Tibial artery (tissue), 4 donors: ENCODE data around the gene CCDC157.
A peak's percentile ranks its signal among the peaks of the same experiment; 100 is the strongest.

ENCODE experiments used
- DNase-seq, 2 donors: peaks; one replicate each; pipeline ENCODE4 v3.0.0-alpha.2; 2019
- H3K27ac ChIP-seq, 2 donors: fragments of 200-600 bp; sonication (generic) in 1 of 2; 1 replicate in 1 of 2; 2 replicates in 1 of 2; pipeline ENCODE4 v1.5.1; 2018 to 2019; ENCODE audit warnings: mild to moderate bottlenecking in 1 of 2
- H3K27me3 ChIP-seq, 2 donors: fragments of 200-600 bp; sonication (generic) in 1 of 2; one replicate each; pipeline versions ENCODE4 v1.5.1 to v1.6.0; 2016 to 2019
- H3K36me3 ChIP-seq, 3 donors: fragments of 200-600 bp; sonication (generic) in 2 of 3; one replicate each; pipeline ENCODE4 v1.5.1; 2016 to 2019; ENCODE audit warnings: mild to moderate bottlenecking in 2 of 3
- H3K4me1 ChIP-seq, 4 donors: fragments of 200-600 bp; sonication (generic) in 2 of 4; 1 replicate in 3 of 4; 2 replicates in 1 of 4; pipeline ENCODE4 v1.5.1; 2016 to 2019
- H3K4me3 ChIP-seq, 2 donors: fragments of 200-600 bp; sonication (generic) in 1 of 2; 1 replicate in 1 of 2; 2 replicates in 1 of 2; pipeline ENCODE4 v1.5.1; 2018 to 2019; ENCODE audit warnings: mild to moderate bottlenecking in 2 of 2
- H3K9me3 ChIP-seq, 3 donors: fragments of 200-600 bp; sonication (generic) in 1 of 3; one replicate each; pipeline ENCODE4 v1.5.1; 2016 to 2019
- intact Hi-C: fragments of 100-400 bp; cut with DNase I; formaldehyde crosslinking; loops from one replicate; pipeline ENCODE4 v1.15.0; 2023; ENCODE audit warnings: low total_unique reads
- TF ChIP-seq, protein P1 (sequence below), 2 experiments: fragments of 200-600 bp in 1 of 2; fragments of 450-650 bp in 1 of 2; IDR thresholded peaks; one replicate each; pipeline ENCODE4 v1.5.1; 2017 to 2019; ENCODE audit warnings: antibody characterized with exemption in 2 of 2, mild to moderate bottlenecking in 1 of 2, moderate library complexity in 1 of 2

CCDC157 gene

GRCh38 chr22:30317778-30318177, 39.0 kb upstream of the CCDC157 start:
- intact Hi-C loops: no loop called here
- H3K27ac ChIP-seq: peak overlapping the region in 1 of 2 donors; percentile 0
- H3K9me3 ChIP-seq: no peaks in the 10 kb centered on the region
- H3K27me3 ChIP-seq: no peaks in the 10 kb centered on the region
- H3K4me3 ChIP-seq: no peak overlapping the region
- no peak for DNase-seq
- H3K36me3 ChIP-seq: peaks cover 0 to 22% (median 8%) of the 10 kb centered on the region in 3 donors
- peaks cover 0 to 90% (median 51%) of the 10 kb centered on the region in 4 donors for H3K4me1 ChIP-seq
- TF ChIP-seq, protein P1, sequence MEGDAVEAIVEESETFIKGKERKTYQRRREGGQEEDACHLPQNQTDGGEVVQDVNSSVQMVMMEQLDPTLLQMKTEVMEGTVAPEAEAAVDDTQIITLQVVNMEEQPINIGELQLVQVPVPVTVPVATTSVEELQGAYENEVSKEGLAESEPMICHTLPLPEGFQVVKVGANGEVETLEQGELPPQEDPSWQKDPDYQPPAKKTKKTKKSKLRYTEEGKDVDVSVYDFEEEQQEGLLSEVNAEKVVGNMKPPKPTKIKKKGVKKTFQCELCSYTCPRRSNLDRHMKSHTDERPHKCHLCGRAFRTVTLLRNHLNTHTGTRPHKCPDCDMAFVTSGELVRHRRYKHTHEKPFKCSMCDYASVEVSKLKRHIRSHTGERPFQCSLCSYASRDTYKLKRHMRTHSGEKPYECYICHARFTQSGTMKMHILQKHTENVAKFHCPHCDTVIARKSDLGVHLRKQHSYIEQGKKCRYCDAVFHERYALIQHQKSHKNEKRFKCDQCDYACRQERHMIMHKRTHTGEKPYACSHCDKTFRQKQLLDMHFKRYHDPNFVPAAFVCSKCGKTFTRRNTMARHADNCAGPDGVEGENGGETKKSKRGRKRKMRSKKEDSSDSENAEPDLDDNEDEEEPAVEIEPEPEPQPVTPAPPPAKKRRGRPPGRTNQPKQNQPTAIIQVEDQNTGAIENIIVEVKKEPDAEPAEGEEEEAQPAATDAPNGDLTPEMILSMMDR (IDR thresholded peaks at IDR 0.05): no peak

DNA sequence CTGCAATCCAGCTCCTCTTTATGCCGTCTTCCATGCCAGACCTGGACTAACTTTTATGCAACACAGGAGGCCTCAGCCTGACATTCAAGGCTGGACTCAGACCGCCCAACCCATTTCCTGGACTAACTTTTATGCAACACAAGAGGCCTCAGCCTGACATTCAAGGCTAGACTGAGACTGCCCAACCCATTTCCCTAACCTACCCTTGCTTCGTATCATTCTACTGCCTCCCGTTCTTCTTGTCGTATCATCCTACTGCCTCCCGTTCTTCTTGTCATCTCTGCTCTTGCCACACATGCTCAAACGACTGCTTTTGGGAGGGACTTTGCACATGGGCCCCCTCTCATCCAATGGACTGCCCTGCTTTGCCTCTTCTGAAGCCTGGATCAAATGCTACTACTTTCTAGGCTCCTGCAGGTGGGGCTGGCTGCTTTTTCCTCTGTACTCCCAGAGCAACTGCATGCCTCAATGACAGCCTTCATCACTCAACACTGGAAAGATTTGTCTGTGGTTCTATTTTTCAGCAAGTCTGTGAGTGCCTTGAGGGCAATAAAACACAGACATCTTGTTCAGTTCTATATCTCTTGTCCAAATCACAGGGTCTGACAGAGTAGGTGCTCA, 37.9 kb upstream of the CCDC157 start:
- H3K9me3 ChIP-seq: no peaks in the 10 kb centered on the region
- TF ChIP-seq, protein P1 (IDR thresholded peaks at IDR 0.05): no peak
- H3K36me3 ChIP-seq: peaks cover 0 to 22% (median 8%) of the 10 kb centered on the region in 3 donors
- intact Hi-C loops: no loop called here
- H3K4me3 ChIP-seq: no peak overlapping the region
- no peak for DNase-seq
- no peaks in the 10 kb centered on the region for H3K27me3 ChIP-seq
- H3K27ac ChIP-seq: no peak overlapping the region
- H3K4me1 ChIP-seq: peaks cover 0 to 94% (median 55%) of the 10 kb centered on the region in 4 donors

- intact Hi-C loops: no loop called here
- Histone ChIP-seq H3K27me3 (no peaks in the 10 kb centered on the region), H3K27ac (peak overlapping the region in 1 of 2 donors; percentile 54), H3K9me3 (no peaks in the 10 kb centered on the region), H3K36me3 (peaks cover 0 to 22% (median 8%) of the 10 kb centered on the region in 3 donors), H3K4me1 (peaks cover 0 to 96% (median 61%) of the 10 kb centered on the region in 4 donors), H3K4me3 (no peak overlapping the region)
- TF ChIP-seq, protein P1 (IDR thresholded peaks at IDR 0.05): no peak
- DNase-seq: no peak
Observed at GRCh38 chr22:30320021-30320556, 36.7 kb upstream of the CCDC157 start.

- Histone ChIP-seq H3K9me3 (no peaks in the 10 kb centered on the region), H3K27me3 (no peaks in the 10 kb centered on the region), H3K4me3 (no peak overlapping the region), H3K36me3 (peaks cover 0 to 17% (median 8%) of the 10 kb centered on the region in 3 donors), H3K4me1 (peaks cover 0 to 93% (median 63%) of the 10 kb centered on the region in 4 donors), H3K27ac (peak overlapping the region; percentile 10 to 54)
- TF ChIP-seq, protein P1 (IDR thresholded peaks at IDR 0.05): no peak
- no peak for DNase-seq
- intact Hi-C loops: no loop called here
Observed at GRCh38 chr22:30321461-30321860, 35.3 kb upstream of the CCDC157 start.

GRCh38 chr22:30323246-30323645, 33.6 kb upstream of the CCDC157 start:
- H3K27ac ChIP-seq: peak overlapping the region; percentile 84 to 92
- peaks cover 0 to 84% (median 63%) of the 10 kb centered on the region in 4 donors for H3K4me1 ChIP-seq
- TF ChIP-seq, protein P1 (IDR thresholded peaks at IDR 0.05): no peak
- intact Hi-C loops: no loop called here
- DNase-seq: no peak
- H3K27me3 ChIP-seq: no peaks in the 10 kb centered on the region
- no peak overlapping the region for H3K4me3 ChIP-seq
- no peaks in the 10 kb centered on the region for H3K9me3 ChIP-seq
- peaks cover 0 to 14% (median 8%) of the 10 kb centered on the region in 3 donors for H3K36me3 ChIP-seq
